22Rv1 (cell line): ENCODE measurements around the gene DNASE1L3.

Experiments
- CTCF ChIP-seq: fragments of 450-650 bp; IDR thresholded peaks from 2 replicates; pipeline ENCODE4 v1.5.1; 2017; ENCODE audit warnings: mild to moderate bottlenecking
- ZFX ChIP-seq: fragments of 450-650 bp; IDR thresholded peaks from 2 replicates; pipeline ENCODE4 v1.6.1; 2017; ENCODE audit warnings: antibody characterized with exemption, borderline replicate concordance

- TF ChIP-seq CTCF (no peak), ZFX (no peak)
These were observed 12.4 kb downstream of the DNASE1L3 start for GRCh38 chr3:58198362-58198761.
